Bronchial epithelial cell (primary cell): Measurements from ENCODE around the gene RSBN1L. TPM values are rescaled to one million over a fixed set of nuclear protein-coding genes. Genes with fewer than 3 reads are reported as not detected.
"Not testable (repeated sequence)": the region's sequence is repeated elsewhere in the genome, so short reads cannot be mapped to it uniquely, and the experiment has no call there.

Experiments
- DNase-seq: peaks from one replicate; pipeline ENCODE4 v3.0.0-alpha.2; 2010; ENCODE audit warnings: low read depth
- FAIRE-seq: peaks from 2 replicates; lab custom pipeline; 2011; peaks lifted over from hg19 to GRCh38; lab: Jason Lieb, UNC
- H3K27me3 ChIP-seq: 2 replicates; pipeline ENCODE4 v1.5.1; 2011; ENCODE audit warnings: low read length; ENCODE audit not compliant: control insufficient read depth, insufficient read depth
- H3K36me3 ChIP-seq: 2 replicates; pipeline ENCODE4 v1.5.1; 2011; ENCODE audit warnings: low read length; ENCODE audit not compliant: control insufficient read depth, insufficient read depth
- H3K4me3 ChIP-seq: 2 replicates; pipeline ENCODE4 v1.5.1; 2011; ENCODE audit warnings: mild to moderate bottlenecking, low read depth, low read length, control low read depth
- total RNA-seq: library from RNA; depleted of rRNA; stranded (reverse); fragments of >200 nt; gene quantifications from 2 replicates; pipeline ENCODE4 v1.2.1, GENCODE V29; 2014
- TF ChIP-seq, protein P1 (sequence below): IDR thresholded peaks from 2 replicates; pipeline ENCODE4 v1.5.1; 2011; ENCODE audit warnings: mild to moderate bottlenecking, moderate library complexity, low read length, control low read depth, inconsistent platforms; ENCODE audit not compliant: insufficient read depth, severe bottlenecking

Gene RSBN1L
- total RNA-seq, 1 donor from 2014 or later, result 17.9 TPM

DNA sequence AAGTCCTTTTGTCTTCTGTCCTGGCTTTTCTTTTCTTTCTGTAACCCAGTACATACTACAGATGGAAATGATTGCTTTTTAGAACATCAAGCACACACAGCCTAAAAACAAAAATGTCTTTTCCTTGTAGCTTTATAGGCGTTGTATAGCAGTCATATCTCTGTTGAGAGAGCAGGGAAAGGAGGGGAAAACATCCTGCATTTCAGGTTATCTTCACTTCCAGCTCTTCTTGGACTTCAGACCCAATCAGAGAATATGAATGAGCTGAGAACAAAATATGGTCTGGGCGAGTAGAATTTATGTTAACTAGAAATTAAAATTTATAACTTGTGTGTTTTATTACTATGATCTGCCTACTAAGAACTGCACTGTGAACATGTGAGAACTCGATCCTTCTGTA, 87.3 kb downstream of the RSBN1L start:
- FAIRE-seq, result no peak
- Histone ChIP-seq H3K27me3 (no peaks in the 10 kb centered on the region), H3K4me3 (no peak overlapping the region), H3K36me3 (no peaks in the 10 kb centered on the region)
- TF ChIP-seq, protein P1, sequence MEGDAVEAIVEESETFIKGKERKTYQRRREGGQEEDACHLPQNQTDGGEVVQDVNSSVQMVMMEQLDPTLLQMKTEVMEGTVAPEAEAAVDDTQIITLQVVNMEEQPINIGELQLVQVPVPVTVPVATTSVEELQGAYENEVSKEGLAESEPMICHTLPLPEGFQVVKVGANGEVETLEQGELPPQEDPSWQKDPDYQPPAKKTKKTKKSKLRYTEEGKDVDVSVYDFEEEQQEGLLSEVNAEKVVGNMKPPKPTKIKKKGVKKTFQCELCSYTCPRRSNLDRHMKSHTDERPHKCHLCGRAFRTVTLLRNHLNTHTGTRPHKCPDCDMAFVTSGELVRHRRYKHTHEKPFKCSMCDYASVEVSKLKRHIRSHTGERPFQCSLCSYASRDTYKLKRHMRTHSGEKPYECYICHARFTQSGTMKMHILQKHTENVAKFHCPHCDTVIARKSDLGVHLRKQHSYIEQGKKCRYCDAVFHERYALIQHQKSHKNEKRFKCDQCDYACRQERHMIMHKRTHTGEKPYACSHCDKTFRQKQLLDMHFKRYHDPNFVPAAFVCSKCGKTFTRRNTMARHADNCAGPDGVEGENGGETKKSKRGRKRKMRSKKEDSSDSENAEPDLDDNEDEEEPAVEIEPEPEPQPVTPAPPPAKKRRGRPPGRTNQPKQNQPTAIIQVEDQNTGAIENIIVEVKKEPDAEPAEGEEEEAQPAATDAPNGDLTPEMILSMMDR, result no peak
- no peak for DNase-seq

DNA sequence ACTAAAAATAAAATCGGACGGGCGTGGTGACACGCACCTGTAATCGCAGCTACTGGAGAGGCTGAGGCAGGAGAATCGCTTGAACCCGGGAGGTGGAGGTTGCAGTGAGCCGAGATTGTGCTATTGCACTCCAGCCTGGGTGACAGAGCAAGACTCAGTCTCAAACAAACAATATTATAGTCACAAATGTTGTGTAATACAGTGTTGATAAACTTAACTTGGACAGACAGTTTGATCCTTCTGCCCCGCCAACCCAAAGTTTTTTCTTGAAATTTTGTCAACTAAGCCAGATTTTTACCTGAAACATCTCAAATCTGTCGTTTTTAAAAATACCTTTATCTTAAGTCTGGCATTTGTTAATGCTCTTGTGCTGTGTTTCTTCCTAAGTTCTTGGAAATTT, 88.2 kb downstream of the RSBN1L start:
- not testable (repeated sequence) for H3K4me3 ChIP-seq, DNase-seq, FAIRE-seq, H3K36me3 ChIP-seq, H3K27me3 ChIP-seq

DNA sequence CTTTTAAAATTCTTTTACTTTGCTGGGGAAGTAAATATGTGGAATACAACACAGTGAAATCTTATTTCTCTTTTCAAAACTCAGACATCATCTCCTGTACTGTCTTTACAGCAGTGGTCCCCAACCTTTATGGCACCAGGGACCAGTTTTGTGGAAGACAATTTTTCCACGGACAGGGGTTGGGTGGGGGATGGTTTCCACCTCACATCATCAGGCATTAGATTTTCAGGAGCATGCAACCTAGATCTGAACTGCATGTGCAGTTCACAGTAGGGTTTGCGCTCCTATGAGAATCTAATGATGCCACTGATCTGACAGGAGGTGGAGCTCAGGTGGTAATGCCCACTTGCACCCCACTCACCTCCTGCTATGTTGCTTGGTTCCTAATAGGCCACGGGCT, 89.8 kb downstream of the RSBN1L start:
- Histone ChIP-seq H3K27me3 (no peaks in the 10 kb centered on the region), H3K4me3 (no peak overlapping the region), H3K36me3 (no peaks in the 10 kb centered on the region)
- FAIRE-seq (no peak), DNase-seq (no peak)
- TF ChIP-seq, protein P1, result no peak

DNA sequence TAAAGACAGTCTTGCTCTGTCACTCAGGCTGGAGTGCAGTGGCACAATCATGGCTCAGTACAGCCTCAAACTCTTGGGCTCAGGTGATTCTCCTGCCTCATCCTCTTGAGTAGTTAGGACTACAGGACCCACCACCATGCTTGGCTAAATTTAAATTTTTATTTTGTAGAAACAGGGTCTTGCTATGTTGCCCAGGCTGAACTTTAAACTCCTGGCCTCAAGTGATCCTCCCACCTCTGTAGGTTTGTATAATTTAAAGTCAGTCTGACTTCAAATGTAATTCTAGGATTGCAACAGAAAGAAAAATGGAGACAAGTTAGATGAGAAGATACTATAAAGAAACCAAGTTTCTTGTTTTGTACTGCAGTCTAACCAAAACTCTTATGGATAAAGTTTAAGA, 90.5 kb downstream of the RSBN1L start:
- Histone ChIP-seq H3K36me3 (no peaks in the 10 kb centered on the region), H3K27me3 (no peaks in the 10 kb centered on the region), H3K4me3 (no peak overlapping the region)
- DNase-seq (no peak), FAIRE-seq (no peak)
- TF ChIP-seq, protein P1, result no peak

DNA sequence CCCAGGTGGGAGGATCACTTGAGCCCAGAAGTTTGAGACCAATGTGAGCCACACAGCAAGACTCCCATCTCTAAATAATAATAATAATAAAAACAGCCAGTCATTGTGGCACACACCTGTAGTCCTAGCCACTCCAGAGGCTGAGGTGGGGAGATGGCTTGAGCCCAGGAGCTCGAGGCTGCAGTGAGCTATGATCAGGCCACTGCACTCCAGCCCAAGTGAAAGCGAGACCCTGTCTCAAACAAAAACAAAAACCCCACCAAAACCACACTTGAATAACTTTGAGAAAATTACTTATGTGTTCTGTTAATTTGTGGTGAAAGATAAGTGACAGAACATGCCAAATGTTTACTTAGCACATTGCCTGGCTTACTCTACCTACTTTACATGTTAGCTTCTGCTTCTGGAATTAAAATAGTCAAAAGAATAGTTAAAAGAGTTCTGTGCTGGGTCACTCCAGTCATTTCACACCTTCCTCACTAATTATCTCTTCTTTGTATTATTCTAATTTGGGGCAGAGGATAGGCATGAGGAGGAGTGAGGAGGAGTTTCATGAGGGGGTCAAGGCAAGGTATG, 92.2 kb downstream of the RSBN1L start:
- DNase-seq (no peak), FAIRE-seq (no peak)
- no peaks in the 10 kb centered on the region for H3K36me3 ChIP-seq
- H3K27me3 ChIP-seq, result no peaks in the 10 kb centered on the region
- TF ChIP-seq, protein P1, result no peak
- H3K4me3 ChIP-seq, result no peak overlapping the region

DNA sequence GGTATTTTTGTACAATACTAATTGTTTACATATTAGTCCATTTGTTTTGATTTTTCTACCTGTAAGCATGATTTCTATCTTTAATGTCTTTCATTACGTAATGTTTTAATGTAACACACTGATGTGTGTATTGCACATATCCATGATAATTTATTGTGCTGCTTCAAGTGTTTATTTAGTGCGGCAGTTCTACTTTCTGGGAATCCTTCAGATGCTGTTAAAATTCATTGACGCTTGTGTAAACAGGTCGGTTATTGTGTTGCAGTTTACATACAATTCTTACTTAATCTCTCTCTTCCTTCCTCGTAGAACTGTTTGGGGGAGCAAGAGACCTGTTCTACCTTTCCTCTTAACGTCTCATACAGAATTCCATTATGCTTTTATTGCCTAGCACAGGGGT, 95.1 kb downstream of the RSBN1L start:
- H3K27me3 ChIP-seq, result no peaks in the 10 kb centered on the region
- TF ChIP-seq, protein P1, result no peak
- H3K4me3 ChIP-seq, result no peak overlapping the region
- DNase-seq, result no peak
- H3K36me3 ChIP-seq, result no peaks in the 10 kb centered on the region
- FAIRE-seq, result no peak
